ACHN (cell line): Measurements from ENCODE around the gene ELF4.
A peak's percentile ranks its signal among the peaks of the same experiment; 100 is the strongest.

Experiments used
- DNase-seq: peaks from one replicate; pipeline ENCODE4 v3.0.0-alpha.2; 2015
- in situ Hi-C: cut with HindIII; loops from 2 replicates; pipeline ENCODE4 v1.10.0; 2017; ENCODE audit warnings: low sequenced_read_pairs, low pct_ligation_motif_present, low pct_unique_long_range_greater_than_20kb

The ELF4 gene

DNA sequence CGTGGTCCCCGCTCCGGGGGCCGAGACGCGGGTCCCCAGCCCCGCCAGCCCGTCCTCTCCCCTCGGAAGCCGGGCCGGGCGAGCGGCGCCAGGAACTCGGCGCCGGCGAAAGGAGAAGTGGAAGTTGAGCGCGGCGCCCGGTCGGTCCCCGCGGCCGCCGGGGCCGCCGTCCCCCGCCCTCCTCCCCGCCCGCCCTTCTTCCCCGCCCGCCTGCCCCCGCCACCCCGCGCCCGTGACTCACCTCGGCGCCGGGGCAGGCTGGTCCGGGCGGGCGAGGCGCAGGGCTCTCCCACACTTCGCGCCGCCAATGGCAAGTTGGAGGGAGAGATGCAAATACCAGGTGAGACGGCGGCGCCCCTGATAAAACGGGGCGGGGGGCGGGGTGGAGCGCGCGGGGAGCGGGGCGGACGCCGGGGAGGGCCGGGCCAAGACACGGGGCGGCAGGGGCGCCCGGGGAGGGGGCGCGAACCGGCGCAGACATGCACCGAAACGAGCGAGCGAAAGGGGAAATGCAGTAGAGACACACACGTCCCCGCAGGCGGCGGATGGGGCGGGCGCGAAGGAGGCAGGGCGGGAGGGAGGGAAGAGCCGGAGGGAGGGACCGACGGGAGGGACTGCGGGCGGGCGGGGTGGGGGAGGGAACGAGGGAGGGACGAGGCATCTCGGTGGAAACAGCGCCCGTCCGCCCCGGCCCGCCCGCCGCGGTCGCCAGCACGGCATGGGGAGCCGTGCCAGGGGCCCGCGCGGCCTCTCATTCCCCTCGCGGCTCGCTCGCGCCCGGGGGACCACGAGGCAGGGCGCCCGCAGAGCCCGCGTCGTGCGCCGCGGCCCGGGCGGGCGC lies at the start of gene ELF4:
Gene ELF4 (minus strand): TSS at position 119 of the 841 bp plus-strand sequence. CDS start 29,167 bp downstream, outside the sequence.
- in situ Hi-C loops: no loop called here
- DNase-seq: peak; percentile 59

DNA sequence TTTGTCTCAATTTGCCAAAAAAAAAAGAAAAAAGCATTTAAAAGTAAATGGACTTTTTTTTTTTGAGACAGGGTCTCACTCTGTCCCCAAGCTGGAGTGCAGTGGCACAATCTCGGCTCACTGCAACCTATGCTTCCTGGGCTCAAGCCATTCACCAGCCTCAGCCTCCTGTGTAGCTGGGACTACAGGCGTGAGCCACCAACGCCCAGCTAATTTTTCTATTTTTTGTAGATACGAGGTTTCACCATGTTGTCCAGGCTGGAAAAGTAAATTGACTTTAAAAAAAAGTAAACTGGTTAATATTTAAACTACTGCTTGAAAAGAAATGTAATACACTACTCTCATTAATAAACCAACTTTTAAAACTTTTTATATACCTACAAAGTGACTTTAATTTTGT lies 49.5 kb upstream of the ELF4 start:
- in situ Hi-C loops: no loop called here
- no peak for DNase-seq

DNA sequence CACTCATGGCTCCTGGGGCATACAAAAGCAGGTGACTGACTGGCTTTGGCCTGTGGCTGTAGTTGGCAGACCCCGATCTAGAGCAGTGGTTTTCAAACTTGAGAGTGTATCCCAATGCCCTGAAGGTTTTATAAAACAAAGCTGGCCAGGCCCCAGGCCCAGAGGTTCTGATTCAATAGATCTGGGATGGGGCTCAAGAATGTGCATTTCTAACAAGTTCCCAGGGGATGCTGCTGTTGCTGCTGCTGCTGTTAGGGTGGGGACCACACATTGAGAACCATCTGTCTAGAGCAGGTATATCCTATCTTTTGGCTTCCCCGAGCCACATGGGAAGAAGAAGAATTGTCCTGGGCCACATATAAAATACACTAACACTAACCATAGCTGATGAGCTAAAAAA lies 48.0 kb upstream of the ELF4 start:
- in situ Hi-C loops: no loop called here
- no peak for DNase-seq

DNA sequence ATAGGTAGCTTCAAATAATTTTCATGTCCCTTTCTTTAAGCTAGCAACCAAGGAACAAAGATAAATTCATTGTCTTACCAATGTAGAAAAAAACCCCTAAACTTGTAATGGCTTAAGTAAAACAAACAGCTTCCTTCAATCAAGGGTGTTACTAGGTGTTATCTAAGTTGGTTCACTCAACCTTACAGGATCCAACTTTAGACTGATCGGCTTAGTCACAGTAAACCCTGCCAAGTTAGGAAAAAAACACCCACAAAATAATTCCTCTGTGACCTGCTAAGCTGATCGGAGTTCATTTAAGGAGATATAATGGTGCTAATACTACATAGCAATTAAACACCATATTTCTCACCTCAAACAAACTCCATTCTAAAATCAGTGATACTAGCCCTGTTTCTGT lies 45.3 kb upstream of the ELF4 start:
- in situ Hi-C loops: no loop called here
- no peak for DNase-seq

DNA sequence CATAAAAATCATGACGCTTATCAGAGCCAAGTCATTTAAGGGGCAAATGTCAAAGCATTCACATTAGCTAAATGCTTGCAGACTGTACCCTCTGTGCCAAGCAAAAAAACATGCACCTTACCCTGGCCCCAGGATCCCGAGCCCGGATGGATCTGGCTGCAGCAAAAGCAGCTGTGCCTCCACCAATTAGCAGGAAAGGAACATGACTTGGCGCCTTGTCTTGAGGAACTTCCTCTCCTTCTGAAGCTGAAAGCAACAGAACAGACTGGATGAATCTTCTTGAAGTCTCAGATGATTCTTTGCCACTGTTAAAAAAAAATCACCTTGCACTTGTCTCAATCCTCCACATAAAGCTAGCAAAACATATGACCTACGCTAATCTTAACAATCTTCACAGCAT lies 37.3 kb upstream of the ELF4 start:
- no peak for DNase-seq
- in situ Hi-C loops: no loop called here

DNA sequence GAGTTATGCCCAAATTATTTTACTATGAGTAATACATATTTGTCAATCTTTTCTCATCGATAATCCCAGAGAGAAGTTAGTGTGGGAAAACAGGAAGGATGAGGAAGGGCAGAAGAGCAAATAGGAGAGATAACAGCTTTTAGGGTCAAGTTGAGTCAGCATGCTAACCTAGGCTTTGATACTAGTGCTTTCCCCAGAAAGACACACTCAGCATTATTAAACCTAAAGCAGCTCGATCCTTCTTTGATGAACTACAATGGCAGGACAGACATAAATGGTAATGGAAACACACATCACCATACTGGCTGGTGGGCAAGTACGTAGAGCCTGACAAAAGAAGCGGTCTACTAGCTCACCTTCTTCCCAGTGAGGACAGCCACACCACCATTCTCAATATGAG lies 34.8 kb upstream of the ELF4 start:
- no peak for DNase-seq
- in situ Hi-C loops: no loop called here

DNA sequence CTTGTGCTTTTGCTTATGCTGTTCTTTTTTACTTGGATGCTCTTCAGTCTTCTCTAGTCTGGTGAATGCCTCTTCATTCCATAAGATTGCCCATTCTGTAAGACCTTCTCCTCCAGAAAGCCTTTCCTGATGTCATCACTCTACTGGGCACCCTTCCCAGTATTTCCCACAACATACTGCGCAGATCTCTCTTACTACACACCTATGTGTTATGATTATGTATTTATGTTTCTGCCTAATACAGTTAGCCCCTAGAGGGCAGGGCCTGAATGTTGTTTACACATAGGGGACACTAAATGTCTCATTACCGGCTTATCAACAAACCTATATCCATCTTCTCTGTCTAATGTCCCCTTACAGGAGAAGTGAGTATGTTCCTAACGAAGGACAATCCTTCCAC lies 34.2 kb upstream of the ELF4 start:
- in situ Hi-C loops: no loop called here
- DNase-seq: no peak

DNA sequence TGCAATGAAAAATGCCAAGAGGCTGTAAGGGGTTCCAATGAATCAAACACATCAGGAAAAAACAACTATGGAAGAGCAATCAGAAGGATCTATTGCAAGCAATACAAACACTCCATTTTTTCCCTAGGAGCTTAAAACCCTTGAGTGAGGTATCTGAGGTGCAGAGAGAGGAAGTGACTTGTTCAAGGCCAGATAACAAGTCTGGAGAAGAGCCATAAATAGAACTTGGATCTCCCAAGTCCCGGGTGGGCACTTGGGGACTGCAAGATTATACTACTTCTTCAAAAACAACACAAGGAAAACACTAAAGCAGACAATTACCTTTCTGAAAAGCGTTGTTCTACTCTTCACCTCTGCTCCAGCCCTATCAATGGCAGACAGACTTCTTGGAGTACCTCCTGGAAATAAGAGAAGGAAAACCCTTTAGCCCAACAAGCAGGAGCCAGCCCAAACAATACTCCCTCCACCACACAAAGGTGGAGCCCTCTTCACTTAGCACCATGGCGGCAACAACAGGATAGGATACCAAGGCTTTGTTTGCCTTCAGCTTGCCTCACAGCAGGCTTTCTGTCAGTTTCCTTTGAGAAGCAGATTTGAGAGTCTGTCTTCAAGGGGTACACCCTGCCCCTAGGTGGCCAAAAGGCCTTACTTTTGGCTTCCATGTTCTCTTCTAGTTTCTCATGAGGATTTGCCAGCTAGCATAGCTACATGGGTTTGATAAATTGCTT lies 29.3 kb upstream of the ELF4 start:
- in situ Hi-C loops: no loop called here
- DNase-seq: no peak

DNA sequence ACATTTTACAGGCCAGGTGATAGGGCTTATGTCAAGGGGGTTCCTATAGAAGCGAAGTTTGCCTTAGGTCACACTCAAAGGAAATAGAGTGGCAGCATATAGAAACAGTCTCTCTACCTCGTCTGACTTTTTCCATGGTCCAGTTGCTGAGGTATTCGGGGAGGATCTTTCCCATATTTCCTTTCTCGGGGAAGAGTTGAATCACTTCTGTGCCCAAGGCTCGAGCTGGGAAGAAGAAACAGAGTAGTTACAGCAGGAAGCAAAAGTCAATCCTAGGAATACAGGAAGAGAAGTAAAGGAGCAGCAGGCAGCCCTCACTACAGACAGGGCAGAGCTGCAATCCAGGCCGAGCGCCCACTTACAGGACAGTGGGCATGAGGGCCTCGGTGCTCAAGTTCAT lies 26.7 kb upstream of the ELF4 start:
- no peak for DNase-seq

DNA sequence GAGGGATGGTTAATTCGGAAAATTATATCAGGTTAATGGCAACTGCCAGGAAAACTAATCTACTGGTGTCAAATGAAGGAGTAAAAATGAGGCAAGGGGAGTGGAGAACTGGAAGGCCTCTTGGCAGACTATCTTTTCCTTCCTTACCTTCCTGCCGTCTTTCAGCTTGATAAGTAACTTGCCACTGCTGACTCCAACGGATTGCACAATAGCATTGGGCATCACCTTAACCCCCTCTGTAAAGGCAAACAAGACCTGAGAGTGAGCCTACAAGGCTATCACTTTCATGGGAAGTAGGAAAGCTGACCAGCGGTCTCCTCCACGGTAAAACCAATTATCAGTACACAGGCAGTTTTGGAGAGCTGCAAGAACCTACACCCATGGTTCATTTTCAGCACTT lies 26.2 kb upstream of the ELF4 start:
- in situ Hi-C loops: no loop called here
- DNase-seq: no peak

More for the DNA sequence above, 26.7 kb upstream of the ELF4 start:
- in situ Hi-C loops: no loop called here

DNA sequence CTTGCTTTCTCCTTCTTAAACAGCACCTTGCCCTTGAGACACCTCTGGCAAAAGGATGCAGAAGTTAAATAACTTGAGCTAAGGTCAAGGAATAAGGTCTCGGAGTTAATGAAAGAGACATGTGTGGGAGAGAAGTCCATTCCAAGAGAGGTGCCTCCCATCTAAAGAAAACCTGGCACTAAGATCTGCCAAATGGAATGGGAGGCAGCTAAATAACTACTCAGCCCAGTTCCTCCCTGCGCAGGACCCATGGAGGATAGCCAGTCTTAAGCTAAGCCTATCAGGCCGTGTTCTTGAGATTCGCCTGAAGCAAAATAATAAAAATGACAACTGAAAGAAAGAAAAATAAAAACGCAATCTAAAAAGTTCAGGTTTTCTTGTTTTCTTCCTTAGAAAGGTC lies 20.7 kb upstream of the ELF4 start:
- DNase-seq: no peak
- in situ Hi-C loops: no loop called here

DNA sequence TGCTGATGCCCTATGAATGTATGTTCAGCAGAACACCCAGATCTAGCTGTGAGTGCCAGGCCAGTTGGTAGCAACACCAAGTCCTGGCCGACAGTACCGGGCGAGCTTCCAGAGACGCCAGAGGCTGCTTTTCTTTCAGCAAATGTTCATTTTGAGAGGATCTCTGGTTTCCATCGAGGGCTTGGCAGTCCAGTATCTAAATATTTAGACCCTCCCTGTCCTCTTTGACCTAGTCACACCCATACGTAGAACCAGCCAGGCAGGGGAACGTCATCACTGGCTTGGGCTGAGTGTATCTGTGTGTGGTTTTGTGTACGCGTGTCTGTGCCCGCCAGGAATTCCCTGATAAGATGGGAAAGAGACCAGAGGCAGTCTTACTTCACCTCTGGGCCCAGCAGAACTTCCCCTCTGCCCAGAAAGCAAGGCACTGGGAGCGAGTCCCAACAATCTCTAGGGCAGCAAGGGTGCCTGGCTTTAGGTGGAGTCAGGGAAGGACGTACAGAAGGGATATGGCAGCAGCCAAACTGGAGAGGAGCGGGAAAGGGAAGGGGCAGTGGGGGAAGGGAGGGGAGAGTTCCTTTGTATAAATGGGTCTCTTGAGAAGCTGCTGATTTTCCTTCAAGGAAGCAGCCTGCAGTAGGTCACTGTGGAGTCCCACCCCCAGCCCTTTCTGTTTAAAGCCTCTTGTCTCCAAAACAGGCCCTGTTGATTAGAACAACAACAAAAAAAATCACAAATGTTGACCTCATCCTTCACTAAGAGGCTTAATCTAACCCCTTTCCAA lies 15.0 kb upstream of the ELF4 start:
- no peak for DNase-seq
- in situ Hi-C loops: no loop called here

DNA sequence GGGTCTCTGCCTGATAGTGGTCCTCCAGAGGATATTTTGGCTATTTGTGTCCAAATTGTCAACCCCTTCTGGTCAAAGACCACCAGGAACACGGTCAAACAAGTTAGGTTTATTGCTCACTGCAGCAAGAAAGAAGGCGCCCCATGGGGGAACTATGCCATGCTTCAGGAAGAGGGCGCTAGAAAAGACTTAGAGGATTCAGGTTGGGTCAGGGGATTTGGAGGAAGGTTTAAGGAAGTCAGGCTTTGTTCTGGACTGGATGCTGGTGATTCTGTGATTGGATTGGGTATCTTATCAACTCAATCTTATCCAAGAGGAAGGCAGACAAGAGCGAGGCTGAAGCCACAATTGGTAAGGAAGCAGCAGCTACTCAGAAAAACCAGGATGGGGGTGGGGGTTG lies 14.3 kb upstream of the ELF4 start:
- in situ Hi-C loops: no loop called here

DNA sequence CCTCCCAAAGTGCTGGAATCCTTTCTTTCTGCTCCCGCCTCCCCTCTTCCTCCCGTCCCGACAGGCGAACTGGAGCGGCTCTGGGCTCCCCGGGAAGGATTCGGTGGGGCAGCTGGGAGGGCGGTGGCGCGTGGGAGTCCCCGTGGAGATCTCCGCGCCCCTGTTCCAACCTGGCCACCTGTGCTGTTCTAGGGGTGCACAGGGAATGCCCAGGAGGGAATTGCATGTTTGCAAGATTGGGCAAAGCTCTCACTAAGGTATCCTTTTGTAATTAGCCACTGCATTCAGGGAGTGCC lies 11.2 kb upstream of the ELF4 start:
- no peak for DNase-seq
- in situ Hi-C loops: no loop called here

More for the DNA sequence above, 14.3 kb upstream of the ELF4 start:
- DNase-seq: no peak

DNA sequence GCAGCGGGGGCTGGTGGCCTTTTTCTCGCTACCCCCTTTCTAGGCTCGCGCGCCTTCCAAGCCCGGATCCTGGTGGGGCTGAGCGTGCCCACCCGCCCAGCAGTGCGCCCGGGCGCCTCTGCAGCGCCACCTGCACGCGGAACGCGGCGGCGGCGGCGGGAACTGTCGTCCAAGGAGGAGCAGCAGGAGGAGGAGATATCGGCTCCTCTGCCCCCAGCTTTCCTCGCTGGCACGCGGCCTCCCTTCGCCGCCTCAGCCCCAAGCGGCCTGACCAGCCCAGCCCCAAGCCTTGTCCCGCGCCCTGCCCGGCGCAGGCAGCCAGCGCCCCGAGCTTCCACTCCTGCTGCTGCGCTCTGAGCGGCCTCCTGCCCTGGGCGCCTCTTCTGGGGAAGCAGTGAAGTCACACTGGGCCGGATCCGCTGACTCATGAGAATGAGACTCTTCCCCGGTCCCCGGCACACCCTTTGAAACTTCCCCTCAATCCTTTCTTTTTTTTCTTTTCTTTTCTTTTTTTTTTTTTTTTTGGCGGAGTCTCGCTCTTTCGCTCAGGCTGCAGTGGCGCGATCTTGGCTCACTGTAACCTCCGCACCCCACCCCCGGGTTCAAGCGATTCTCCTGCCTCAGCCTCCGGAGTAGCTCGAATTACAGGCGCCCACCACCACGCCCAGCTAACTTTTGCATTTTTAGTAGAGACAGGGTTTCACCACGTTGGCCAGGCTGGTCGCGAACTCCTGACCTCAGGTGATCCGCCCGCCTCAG lies 10.6 kb upstream of the ELF4 start:
- in situ Hi-C loops: no loop called here
- peak; percentile 48 for DNase-seq

DNA sequence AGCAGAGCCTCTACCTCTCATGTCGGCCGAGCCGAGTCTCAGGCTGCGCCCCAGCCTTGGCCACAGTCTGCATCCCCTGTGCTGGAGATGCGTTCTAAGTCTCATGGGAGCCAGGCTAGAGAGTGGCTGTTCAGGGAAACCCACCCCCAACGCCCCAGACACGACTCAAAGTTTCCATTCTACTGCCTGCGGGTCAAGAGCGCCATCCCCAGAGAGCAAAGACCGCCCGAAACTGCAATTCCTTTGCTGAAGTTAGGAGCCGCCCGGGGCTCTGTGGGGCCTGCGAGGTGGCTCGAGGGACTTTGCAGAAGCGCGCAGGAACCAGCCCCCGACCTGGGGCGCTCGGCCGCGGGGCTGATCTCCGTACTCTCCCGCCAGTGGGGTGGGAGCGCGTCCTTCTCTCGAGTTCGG lies 10.0 kb upstream of the ELF4 start:
- in situ Hi-C loops: no loop called here

DNA sequence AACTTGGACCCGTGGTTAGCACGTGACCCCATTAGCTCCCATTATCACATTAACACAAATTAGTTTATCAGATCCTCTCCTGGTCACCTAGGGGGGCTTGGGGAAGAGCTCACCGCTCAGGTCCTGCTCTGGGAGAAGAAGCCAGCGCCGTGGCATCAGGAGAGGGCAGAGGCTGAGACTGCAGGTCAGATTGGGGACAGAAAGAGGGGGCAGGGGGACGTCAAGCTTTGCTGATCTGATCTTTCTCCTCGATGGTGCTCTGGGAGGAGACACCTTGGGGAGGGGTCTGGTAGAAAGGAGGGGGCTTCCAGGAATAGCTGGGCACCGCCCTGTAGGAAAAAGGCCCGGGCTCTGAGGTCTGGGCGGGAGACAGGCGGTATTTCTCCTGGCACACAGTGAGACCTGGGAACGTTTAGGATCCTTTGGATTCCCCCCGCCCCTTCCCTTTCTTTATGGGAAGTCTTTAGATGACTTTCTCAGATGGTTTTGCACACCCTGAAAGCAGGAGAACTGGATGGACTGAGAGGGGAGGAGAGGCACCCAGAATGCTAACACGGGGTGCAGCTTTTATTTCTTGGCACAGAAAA lies 9.1 kb upstream of the ELF4 start:
- in situ Hi-C loops: no loop called here
- no peak for DNase-seq

More for the DNA sequence above, 10.0 kb upstream of the ELF4 start:
- DNase-seq: no peak
